GM20000 (cell line): Measurements from ENCODE around the gene RALGAPA2.

ENCODE experiments used
- DNase-seq: peaks from one replicate; pipeline ENCODE4 v3.0.0; 2012; ENCODE audit warnings: low spot score
- CTCF ChIP-seq: IDR thresholded peaks from 2 replicates; pipeline ENCODE4 v1.5.1; 2012; ENCODE audit warnings: mild to moderate bottlenecking, control low read depth; ENCODE audit errors: extremely low read depth, missing control alignments

The RALGAPA2 gene

GRCh38 chr20:20747298-20747697 is 34.9 kb upstream of the RALGAPA2 start:
- no peak for DNase-seq
- TF ChIP-seq CTCF = no peak

GRCh38 chr20:20744170-20744725 is 31.8 kb upstream of the RALGAPA2 start:
- no peak for DNase-seq
- no peak for TF ChIP-seq CTCF

- DNase-seq = no peak
- no peak for TF ChIP-seq CTCF
Measured at GRCh38 chr20:20743511-20744169, 31.2 kb upstream of the RALGAPA2 start.

- DNase-seq = no peak
Measured at GRCh38 chr20:20741087-20742045, 28.9 kb upstream of the RALGAPA2 start.

GRCh38 chr20:20740541-20740940 is 28.1 kb upstream of the RALGAPA2 start:
- TF ChIP-seq CTCF = no peak
- DNase-seq = no peak

More at GRCh38 chr20:20741087-20742045, 28.9 kb upstream of the RALGAPA2 start:
- no peak for TF ChIP-seq CTCF

- no peak for DNase-seq
- TF ChIP-seq CTCF = no peak
Measured at GRCh38 chr20:20737158-20737557, 24.7 kb upstream of the RALGAPA2 start.

- no peak for TF ChIP-seq CTCF
- DNase-seq = no peak
Measured at GRCh38 chr20:20736303-20736702, 23.9 kb upstream of the RALGAPA2 start.
